Parathyroid adenoma (tissue), 2 donors: ENCODE data around the gene COTL1.

ENCODE experiments used
- H2AFZ ChIP-seq: fragments of 300-600 bp; sonication (generic); one replicate; pipeline ENCODE4 v1.7.0; 2017; ENCODE audit warnings: antibody characterized with exemption, mild to moderate bottlenecking
- H3K27ac ChIP-seq: fragments of 300-600 bp; sonication (generic); one replicate; pipeline ENCODE4 v1.7.0; 2017
- H3K27me3 ChIP-seq: fragments of 300-600 bp; sonication (generic); one replicate; pipeline ENCODE4 v1.7.0; 2017; ENCODE audit warnings: low read length; ENCODE audit not compliant: control insufficient read depth, insufficient read depth
- H3K36me3 ChIP-seq: fragments of 300-600 bp; sonication (generic); one replicate; pipeline ENCODE4 v1.7.0; 2017; ENCODE audit warnings: low read length; ENCODE audit not compliant: control insufficient read depth, insufficient read depth
- H3K4me1 ChIP-seq: fragments of 300-600 bp; sonication (generic); one replicate; pipeline ENCODE4 v1.7.0; 2017; ENCODE audit warnings: control low read depth
- H3K4me2 ChIP-seq: fragments of 300-600 bp; sonication (generic); one replicate; pipeline ENCODE4 v1.7.0; 2017; ENCODE audit warnings: low read length
- H3K4me3 ChIP-seq: fragments of 300-600 bp; sonication (generic); one replicate; pipeline ENCODE4 v1.7.0; 2017; ENCODE audit warnings: low read depth, low read length
- H3K79me2 ChIP-seq: fragments of 300-600 bp; sonication (generic); one replicate; pipeline ENCODE4 v1.7.0; 2017; ENCODE audit warnings: control low read depth
- H3K9ac ChIP-seq: fragments of 300-600 bp; sonication (generic); one replicate; pipeline ENCODE4 v1.7.0; 2017; ENCODE audit warnings: mild to moderate bottlenecking
- H3K9me3 ChIP-seq: fragments of 300-600 bp; sonication (generic); one replicate; pipeline ENCODE4 v1.7.0; 2017; ENCODE audit warnings: low read length; ENCODE audit not compliant: control insufficient read depth
- CTCF ChIP-seq: fragments of 300-600 bp; sonication (generic); IDR thresholded peaks from one replicate; pipeline ENCODE4 v1.7.0; 2017; ENCODE audit warnings: antibody characterized with exemption, mild to moderate bottlenecking
- donor health status: primary hyperparathyroidism.

Gene COTL1

GRCh38 chr16:84657229-84657837 lies 39.5 kb upstream of the COTL1 start:
- Histone ChIP-seq H2AFZ (no peak overlapping the region), H3K4me3 (no peak overlapping the region), H3K4me1 (no peaks in the 10 kb centered on the region), H3K27ac (no peak overlapping the region), H3K4me2 (no peak overlapping the region), H3K36me3 (no peaks in the 10 kb centered on the region), H3K79me2 (peaks cover 13% of the 10 kb centered on the region), H3K9me3 (no peaks in the 10 kb centered on the region), H3K9ac (no peak overlapping the region), H3K27me3 (no peaks in the 10 kb centered on the region)
- no peak for TF ChIP-seq CTCF

- no peaks in the 10 kb centered on the region for H3K4me1 ChIP-seq
- no peaks in the 10 kb centered on the region for H3K9me3 ChIP-seq
- H3K4me3 ChIP-seq: no peak overlapping the region
- no peak overlapping the region for H3K9ac ChIP-seq
- no peaks in the 10 kb centered on the region for H3K27me3 ChIP-seq
- no peak overlapping the region for H2AFZ ChIP-seq
- H3K79me2 ChIP-seq: peaks cover 13% of the 10 kb centered on the region
- H3K36me3 ChIP-seq: no peaks in the 10 kb centered on the region
- no peak overlapping the region for H3K27ac ChIP-seq
- H3K4me2 ChIP-seq: no peak overlapping the region
- no peak for TF ChIP-seq CTCF
Observed at GRCh38 chr16:84656649-84657048, 38.8 kb upstream of the COTL1 start.

- no peak overlapping the region for H2AFZ ChIP-seq
- no peaks in the 10 kb centered on the region for H3K27me3 ChIP-seq
- H3K27ac ChIP-seq: no peak overlapping the region
- H3K36me3 ChIP-seq: no peaks in the 10 kb centered on the region
- TF ChIP-seq CTCF: no peak
- H3K79me2 ChIP-seq: peaks cover 15% of the 10 kb centered on the region
- no peak overlapping the region for H3K4me3 ChIP-seq
- no peaks in the 10 kb centered on the region for H3K9me3 ChIP-seq
- H3K9ac ChIP-seq: no peak overlapping the region
- peaks cover 5% of the 10 kb centered on the region for H3K4me1 ChIP-seq
- no peak overlapping the region for H3K4me2 ChIP-seq
Observed at GRCh38 chr16:84654998-84655397, 37.1 kb upstream of the COTL1 start.

GRCh38 chr16:84654238-84654637 lies 36.4 kb upstream of the COTL1 start:
- Histone ChIP-seq H3K36me3 (no peaks in the 10 kb centered on the region), H3K4me3 (no peak overlapping the region), H3K4me2 (no peak overlapping the region), H3K9ac (no peak overlapping the region), H2AFZ (no peak overlapping the region), H3K4me1 (peaks cover 7% of the 10 kb centered on the region), H3K27ac (no peak overlapping the region), H3K27me3 (no peaks in the 10 kb centered on the region), H3K9me3 (no peaks in the 10 kb centered on the region), H3K79me2 (peaks cover 16% of the 10 kb centered on the region)
- no peak for TF ChIP-seq CTCF

- peaks cover 9% of the 10 kb centered on the region for H3K4me1 ChIP-seq
- no peak overlapping the region for H3K9ac ChIP-seq
- peaks cover 16% of the 10 kb centered on the region for H3K79me2 ChIP-seq
- TF ChIP-seq CTCF: no peak
- H3K4me2 ChIP-seq: no peak overlapping the region
- no peaks in the 10 kb centered on the region for H3K36me3 ChIP-seq
- no peaks in the 10 kb centered on the region for H3K27me3 ChIP-seq
- no peak overlapping the region for H3K27ac ChIP-seq
- no peak overlapping the region for H3K4me3 ChIP-seq
- H3K9me3 ChIP-seq: no peaks in the 10 kb centered on the region
- H2AFZ ChIP-seq: no peak overlapping the region
Observed at GRCh38 chr16:84652566-84652965, 34.7 kb upstream of the COTL1 start.
